ENCODE data around the gene FNDC11. TPM values are rescaled to one million over a fixed set of nuclear protein-coding genes. Genes with fewer than 3 reads are reported as not detected.

FNDC11 gene
- total and polyA plus RNA-seq, 10 donors = 0.33 to 2.0 (median 1.00) TPM

GRCh38 chr20:63536241-63536977, 17.6 kb upstream of the FNDC11 start:
- intact Hi-C loops (cut with DNase I; ENCODE audit: low total_unique reads) = loop anchor here (5.0 to 10.0 kb wide), 2 partner anchors 118 to 436 kb away; partner anchors contain the start of genes RTEL1 and STMN3
- peak; percentile 85 for DNase-seq
- TF ChIP-seq POLR2A (IDR thresholded peaks at IDR 0.05) (no peak), POLR2AphosphoS5 (IDR thresholded peaks at IDR 0.05) (peak; percentile 66 to 82 (median 71)), CTCF (IDR thresholded peaks at IDR 0.05 in 8 of 11, conservative IDR thresholded peaks at IDR 0.05 in 3 of 11) (no peak)
- Histone ChIP-seq H3K27me3 (replicated peaks in 1 of 7) (peaks cover 0 to 17% (median 0%) of the 10 kb centered on the region in 7 donors), H3K36me3 (no peaks in the 10 kb centered on the region), H3K27ac (peak overlapping the region in 5 of 8 donors; percentile 85 to 89 (median 87)), H3K9me3 (no peaks in the 10 kb centered on the region), H3K4me3 (peak overlapping the region in 1 of 8 donors; percentile 67), H3K4me1 (peaks cover 17 to 68% (median 49%) of the 10 kb centered on the region in 6 donors)
- WGBS, 5 donors = 65 to 86% (median 72%) methylated on average over 18 to 35 of the region's 35 CpGs

DNA sequence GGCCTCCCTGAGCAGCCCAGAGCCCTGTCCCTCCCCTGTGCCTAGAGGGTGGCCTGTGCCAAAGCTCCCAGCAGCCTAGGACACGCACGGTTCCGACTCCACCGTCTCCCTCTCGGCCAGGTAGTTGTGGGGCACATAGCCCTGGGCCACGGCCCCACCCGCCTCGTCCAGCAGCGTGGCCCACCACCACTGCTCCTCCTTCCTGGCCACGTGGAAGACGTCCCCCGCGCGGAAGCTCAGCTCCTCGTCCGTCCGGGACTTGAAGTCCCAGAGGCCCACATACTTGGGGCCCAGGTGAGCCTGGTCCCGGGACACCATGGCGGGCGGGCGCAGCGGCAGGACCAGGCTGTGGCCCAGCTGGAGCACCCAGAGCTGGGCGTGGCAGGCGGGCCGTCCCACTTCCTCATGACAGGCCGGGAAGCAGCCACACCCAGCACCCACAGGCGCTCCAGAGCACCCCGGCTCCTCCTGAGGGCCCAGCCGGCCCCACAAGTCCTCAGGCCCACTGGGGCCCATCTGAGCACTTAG, 16.9 kb upstream of the FNDC11 start, which contains the start of gene PTK6:
PTK6 (minus strand) TSS at position 380 of the 528 bp plus-strand sequence; CDS start at position 318, 62 bp downstream.
- WGBS, 5 donors = 58 to 77% (median 70%) methylated on average over 12 to 29 of the region's 29 CpGs
- Histone ChIP-seq H3K4me1 (peaks cover 17 to 75% (median 55%) of the 10 kb centered on the region in 6 donors), H3K27me3 (replicated peaks in 1 of 7) (peaks cover 0 to 17% (median 0%) of the 10 kb centered on the region in 7 donors), H3K4me3 (peak within 1 kb of the TSS; percentile 3 to 67 (median 37)), H3K27ac (peak within 1 kb of the TSS; percentile 67 to 89 (median 86)), H3K9me3 (no peaks in the 10 kb centered on the region), H3K36me3 (no peaks in the 10 kb centered on the region)
- TF ChIP-seq POLR2A (IDR thresholded peaks at IDR 0.05) (no peak), CTCF (IDR thresholded peaks at IDR 0.05 in 8 of 11, conservative IDR thresholded peaks at IDR 0.05 in 3 of 11) (no peak), POLR2AphosphoS5 (IDR thresholded peaks at IDR 0.05) (no peak)
- intact Hi-C loops (cut with DNase I; ENCODE audit: low total_unique reads) = loop anchor here (5.0 to 10.0 kb wide), 2 partner anchors 118 to 435 kb away; partner anchors contain the start of genes RTEL1 and STMN3
- peak; percentile 90 for DNase-seq

GRCh38 chr20:63537525-63538203, 16.3 kb upstream of the FNDC11 start:
- peak; percentile 98 for DNase-seq
- Histone ChIP-seq H3K9me3 (no peaks in the 10 kb centered on the region), H3K4me1 (peaks cover 17 to 81% (median 61%) of the 10 kb centered on the region in 6 donors), H3K27me3 (replicated peaks in 1 of 7) (peaks cover 0 to 16% (median 0%) of the 10 kb centered on the region in 7 donors), H3K36me3 (no peaks in the 10 kb centered on the region), H3K27ac (peak overlapping the region; percentile 67 to 89 (median 86)), H3K4me3 (peak overlapping the region; percentile 3 to 67 (median 37))
- WGBS, 5 donors = 2 to 8% (median 6%) methylated on average over 24 to 34 of the region's 34 CpGs
- intact Hi-C loops (cut with DNase I; ENCODE audit: low total_unique reads) = loop anchor here (5.0 to 10.0 kb wide), 2 partner anchors 117 to 435 kb away; partner anchors contain the start of genes RTEL1 and STMN3
- TF ChIP-seq POLR2AphosphoS5 (IDR thresholded peaks at IDR 0.05) (peak; percentile 89 to 94 (median 90)), CTCF (IDR thresholded peaks at IDR 0.05 in 8 of 11, conservative IDR thresholded peaks at IDR 0.05 in 3 of 11) (peak; percentile 98 to 100 (median 99)), POLR2A (IDR thresholded peaks at IDR 0.05) (peak in 1 of 3 donors; percentile 44)
